MM.1S (cell line): ENCODE measurements around the gene AP3B1.

Source experiments
- CTCF ChIP-seq: fragments of 300-600 bp; sonication (generic); IDR thresholded peaks from 2 replicates; pipeline ENCODE4 v1.5.1; 2016; ENCODE audit warnings: antibody characterized with exemption, low read length, mixed read lengths
- EZH2 ChIP-seq: fragments of 300-600 bp; sonication (generic); optimal IDR thresholded peaks from 2 replicates; pipeline ENCODE3; 2017; ENCODE audit warnings: low read depth, mild to moderate bottlenecking, antibody characterized with exemption, low read length, mixed read lengths

- TF ChIP-seq EZH2, result no peak
- TF ChIP-seq CTCF, result no peak
These were observed 104.1 kb downstream of the AP3B1 start for GRCh38 chr5:78190402-78190801.
